GM19455 (cell line): Measurements from ENCODE around the gene LGR4.

Experiments used
- ATAC-seq: cut with Tn5 transposase; IDR thresholded peaks from one replicate; pipeline ENCODE4 v1.9.1; 2021; ENCODE audit not compliant: unreplicated experiment

The LGR4 gene

GRCh38 chr11:27433742-27434141, 38.8 kb downstream of the LGR4 start:
- no peak for ATAC-seq

- no peak for ATAC-seq
Measured at GRCh38 chr11:27431808-27432207, 40.8 kb downstream of the LGR4 start.

- no peak for ATAC-seq
Measured at GRCh38 chr11:27429761-27430393, 42.7 kb downstream of the LGR4 start.

- no peak for ATAC-seq
Measured at GRCh38 chr11:27427183-27427980, 45.2 kb downstream of the LGR4 start.

GRCh38 chr11:27425814-27426213, 46.8 kb downstream of the LGR4 start:
- no peak for ATAC-seq

- no peak for ATAC-seq
Measured at GRCh38 chr11:27423125-27423524, 49.5 kb downstream of the LGR4 start.

- ATAC-seq, result no peak
Measured at GRCh38 chr11:27421819-27422494, 50.6 kb downstream of the LGR4 start.

GRCh38 chr11:27420722-27421572, 51.6 kb downstream of the LGR4 start:
- no peak for ATAC-seq

GRCh38 chr11:27420217-27420616, 52.4 kb downstream of the LGR4 start:
- no peak for ATAC-seq

GRCh38 chr11:27418356-27418755, 54.2 kb downstream of the LGR4 start:
- no peak for ATAC-seq

- ATAC-seq, result no peak
Measured at GRCh38 chr11:27416568-27417176, 55.9 kb downstream of the LGR4 start.

GRCh38 chr11:27414644-27415043, 57.9 kb downstream of the LGR4 start:
- no peak for ATAC-seq

- no peak for ATAC-seq
Measured at GRCh38 chr11:27413218-27413617, 59.4 kb downstream of the LGR4 start.

GRCh38 chr11:27412192-27412691, 60.3 kb downstream of the LGR4 start:
- no peak for ATAC-seq

- no peak for ATAC-seq
Measured at GRCh38 chr11:27411328-27411727, 61.3 kb downstream of the LGR4 start.

- ATAC-seq, result no peak
Measured at GRCh38 chr11:27410272-27410671, 62.3 kb downstream of the LGR4 start.

- no peak for ATAC-seq
Measured at GRCh38 chr11:27409742-27410141, 62.8 kb downstream of the LGR4 start.

- no peak for ATAC-seq
Measured at GRCh38 chr11:27409049-27409448, 63.5 kb downstream of the LGR4 start.

GRCh38 chr11:27408246-27408800, 64.3 kb downstream of the LGR4 start:
- no peak for ATAC-seq
